RWPE1 (cell line): ENCODE measurements around the gene RPS8.
A peak's percentile ranks its signal among the peaks of the same experiment; 100 is the strongest.
"Not testable (repeated sequence)": the region's sequence is repeated elsewhere in the genome, so short reads cannot be mapped to it uniquely, and the experiment has no call there.

Experiments
- CTCF ChIA-PET: fragments of 350-600 bp; sonication (Branson Sonifier 250); formaldehyde crosslinking; extraction: SDS; loops from one replicate; lab custom pipeline; 2021; lab: Yijun Ruan, JAX
- POLR2A ChIA-PET: fragments of 400-600 bp; formaldehyde crosslinking; extraction: SDS; loops from one replicate; lab custom pipeline; 2020; ENCODE audit warnings: antibody characterized with exemption; ENCODE audit not compliant: low non-redundant PET; lab: Yijun Ruan, JAX
- DNase-seq: peaks from one replicate; pipeline ENCODE4 v3.0.0; 2012; ENCODE audit warnings: low spot score
- H3K27ac ChIP-seq: fragments of 450-650 bp; 2 replicates; pipeline ENCODE4 v1.5.1; 2017
- TF ChIP-seq, protein P1 (sequence below): fragments of 450-650 bp; conservative IDR thresholded peaks from 2 replicates; pipeline ENCODE4 v1.5.1; 2017; ENCODE audit warnings: low read depth, mild to moderate bottlenecking

The RPS8 gene

GRCh38 chr1:44760876-44761275, 14.5 kb upstream of the RPS8 start:
- CTCF ChIA-PET: no interaction called here

DNA sequence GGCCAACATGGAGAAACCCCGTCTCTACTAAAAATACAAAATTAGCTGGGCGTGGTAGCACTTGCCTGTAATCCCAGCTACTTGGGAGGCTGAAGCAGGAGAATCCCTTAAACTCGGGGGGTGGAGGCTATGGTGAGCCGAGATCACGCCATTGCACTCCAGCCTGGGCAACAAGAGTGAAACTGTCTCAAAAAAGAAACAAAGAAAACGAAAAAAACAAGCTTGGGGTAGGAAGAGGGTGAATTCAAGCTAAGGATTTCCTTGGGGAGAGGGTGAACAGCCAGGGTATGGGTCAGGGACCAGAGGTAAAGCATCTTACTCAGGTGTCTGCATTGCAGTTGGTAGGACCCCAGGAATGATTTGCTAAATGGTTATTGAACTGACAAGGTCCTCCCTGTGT, 8.9 kb upstream of the RPS8 start:
- H3K27ac ChIP-seq: peak overlapping the region; percentile 29
- CTCF ChIA-PET: interaction anchor here (1.0 to 1.1 kb wide), 2 partner anchors 20 to 35 kb away, joined by 3 read pairs; no protein-coding TSS in a partner anchor
- POLR2A ChIA-PET: interaction anchor here (0.6 kb wide), 1 partner anchor 59 kb away, joined by 3 read pairs; no protein-coding TSS in a partner anchor
- not testable (repeated sequence) for DNase-seq

More at GRCh38 chr1:44760876-44761275, 14.5 kb upstream of the RPS8 start:
- 0 out of 2 replicates have a peak overlapping the region, but pooled peaks have one; percentile 0 for H3K27ac ChIP-seq
- TF ChIP-seq, protein P1, sequence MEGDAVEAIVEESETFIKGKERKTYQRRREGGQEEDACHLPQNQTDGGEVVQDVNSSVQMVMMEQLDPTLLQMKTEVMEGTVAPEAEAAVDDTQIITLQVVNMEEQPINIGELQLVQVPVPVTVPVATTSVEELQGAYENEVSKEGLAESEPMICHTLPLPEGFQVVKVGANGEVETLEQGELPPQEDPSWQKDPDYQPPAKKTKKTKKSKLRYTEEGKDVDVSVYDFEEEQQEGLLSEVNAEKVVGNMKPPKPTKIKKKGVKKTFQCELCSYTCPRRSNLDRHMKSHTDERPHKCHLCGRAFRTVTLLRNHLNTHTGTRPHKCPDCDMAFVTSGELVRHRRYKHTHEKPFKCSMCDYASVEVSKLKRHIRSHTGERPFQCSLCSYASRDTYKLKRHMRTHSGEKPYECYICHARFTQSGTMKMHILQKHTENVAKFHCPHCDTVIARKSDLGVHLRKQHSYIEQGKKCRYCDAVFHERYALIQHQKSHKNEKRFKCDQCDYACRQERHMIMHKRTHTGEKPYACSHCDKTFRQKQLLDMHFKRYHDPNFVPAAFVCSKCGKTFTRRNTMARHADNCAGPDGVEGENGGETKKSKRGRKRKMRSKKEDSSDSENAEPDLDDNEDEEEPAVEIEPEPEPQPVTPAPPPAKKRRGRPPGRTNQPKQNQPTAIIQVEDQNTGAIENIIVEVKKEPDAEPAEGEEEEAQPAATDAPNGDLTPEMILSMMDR: no peak
- POLR2A ChIA-PET: interaction anchor here (1.2 kb wide), 1 partner anchor 14 kb away, joined by 3 read pairs; no protein-coding TSS in a partner anchor
- DNase-seq: no peak

DNA sequence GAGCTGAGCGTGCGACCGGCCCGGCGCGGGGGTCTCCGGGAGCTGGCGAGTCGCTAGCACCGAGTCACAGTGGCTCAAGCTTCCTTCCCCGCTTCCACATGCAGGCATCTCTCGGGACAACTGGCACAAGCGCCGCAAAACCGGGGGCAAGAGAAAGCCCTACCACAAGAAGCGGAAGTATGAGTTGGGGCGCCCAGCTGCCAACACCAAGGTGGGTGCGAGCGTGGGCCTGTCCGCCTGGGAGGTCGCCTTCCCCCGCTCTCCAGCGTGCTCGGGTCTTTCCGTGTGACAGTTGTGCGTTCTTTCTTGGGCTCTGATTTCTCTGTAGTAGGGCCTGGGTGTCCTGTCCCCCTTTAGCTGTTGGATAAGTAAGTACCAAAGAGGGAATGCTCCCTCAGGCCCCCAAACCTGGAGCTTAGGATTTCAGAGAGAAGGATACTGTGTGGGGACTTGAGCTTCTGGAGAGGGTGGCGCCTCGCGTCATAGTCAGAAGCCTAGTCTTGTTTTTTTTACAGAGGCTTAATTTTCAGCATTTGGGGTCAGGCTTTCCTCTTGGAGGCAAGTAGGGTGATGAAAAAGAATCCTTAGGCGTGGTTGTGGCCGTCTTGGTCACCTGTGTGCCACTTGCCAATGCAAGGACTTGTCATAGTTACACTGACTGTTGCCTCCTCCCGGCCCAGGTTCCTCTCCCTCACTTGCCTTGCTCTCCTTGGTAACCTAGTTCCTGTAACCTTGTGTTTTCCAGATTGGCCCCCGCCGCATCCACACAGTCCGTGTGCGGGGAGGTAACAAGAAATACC, 790 bp downstream of the RPS8 start:
- no peak for DNase-seq
- CTCF ChIA-PET: interaction anchor here (0.7 kb wide), 1 partner anchor 37 kb away, joined by 4 read pairs; no protein-coding TSS in a partner anchor
- TF ChIP-seq, protein P1: no peak
- peak overlapping the region; percentile 89 for H3K27ac ChIP-seq
- POLR2A ChIA-PET: interaction anchor here (0.5 to 1.6 kb wide), 5 partner anchors 18 to 1561 kb away, joined by 3 to 8 read pairs (median 4); partner anchors contain the start of gene PLK3

DNA sequence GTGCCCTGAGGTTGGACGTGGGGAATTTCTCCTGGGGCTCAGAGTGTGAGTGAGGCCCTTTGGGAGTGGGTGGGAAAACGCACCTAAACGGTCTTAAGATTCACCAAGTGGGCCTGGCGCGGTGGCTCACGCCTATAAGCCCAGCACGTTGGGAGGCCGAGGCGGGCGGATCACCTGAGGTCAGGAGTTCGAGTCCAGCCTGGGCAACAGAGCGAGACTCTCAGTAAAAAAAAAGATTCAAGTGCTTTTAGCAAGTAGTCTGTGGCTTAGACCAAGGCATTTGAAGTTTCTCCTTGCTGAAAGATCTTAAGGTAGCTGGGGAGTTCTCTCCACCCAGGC, 1.4 kb downstream of the RPS8 start:
- TF ChIP-seq, protein P1: no peak
- peak overlapping the region; percentile 89 for H3K27ac ChIP-seq
- DNase-seq: no peak
- ChIA-PET POLR2A (no interaction called here), CTCF (interaction anchor here (0.7 kb wide), 1 partner anchor 37 kb away, joined by 4 read pairs; no protein-coding TSS in a partner anchor)

- TF ChIP-seq, protein P1: no peak
- H3K27ac ChIP-seq: peak overlapping the region; percentile 89
- DNase-seq: no peak
- POLR2A ChIA-PET: no interaction called here
- CTCF ChIA-PET: interaction anchor here (0.6 kb wide), 1 partner anchor 214 kb away, joined by 5 read pairs; no protein-coding TSS in a partner anchor
Measured at GRCh38 chr1:44777547-44777946, 2.2 kb downstream of the RPS8 start.

DNA sequence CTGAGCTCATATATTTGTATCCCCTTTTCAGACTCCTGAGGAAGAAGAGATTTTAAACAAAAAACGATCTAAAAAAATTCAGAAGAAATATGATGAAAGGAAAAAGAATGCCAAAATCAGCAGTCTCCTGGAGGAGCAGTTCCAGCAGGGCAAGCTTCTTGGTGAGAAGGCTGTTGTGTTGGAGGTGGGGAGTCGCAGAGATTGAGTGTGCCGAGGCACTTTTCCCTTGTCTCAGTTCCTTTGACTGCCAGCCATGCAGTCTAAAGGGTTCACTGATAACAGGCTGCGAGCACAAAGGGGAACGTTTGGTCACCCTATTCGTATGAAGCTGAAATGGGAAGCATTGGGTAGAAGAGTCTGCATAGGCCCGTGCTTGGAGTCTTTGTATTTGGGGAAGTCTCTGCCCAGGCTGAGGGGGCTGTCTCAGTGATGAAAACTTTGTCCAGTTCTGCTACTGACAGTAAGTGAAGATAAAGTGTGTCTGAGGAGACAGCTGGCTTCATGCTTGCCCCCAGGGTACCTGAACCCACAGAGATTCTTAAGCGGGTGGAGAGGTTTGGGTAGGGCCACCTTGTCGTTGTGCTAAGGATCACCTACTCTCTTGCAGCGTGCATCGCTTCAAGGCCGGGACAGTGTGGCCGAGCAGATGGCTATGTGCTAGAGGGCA, 2.8 kb downstream of the RPS8 start:
- POLR2A ChIA-PET: no interaction called here
- peak overlapping the region; percentile 89 for H3K27ac ChIP-seq
- CTCF ChIA-PET: interaction anchor here (0.6 kb wide), 1 partner anchor 214 kb away, joined by 5 read pairs; no protein-coding TSS in a partner anchor
- TF ChIP-seq, protein P1: no peak
- DNase-seq: no peak
